SHP77 (cell line): ENCODE data around the gene NRDC.
"Not testable (repeated sequence)": the region's sequence is repeated elsewhere in the genome, so short reads cannot be mapped to it uniquely, and the experiment has no call there.

Experiments used
- DNase-seq, 2 experiments: peaks; one replicate each; lab custom pipeline; 2025; lab: John Stamatoyannopoulos, UW

Gene NRDC

DNA sequence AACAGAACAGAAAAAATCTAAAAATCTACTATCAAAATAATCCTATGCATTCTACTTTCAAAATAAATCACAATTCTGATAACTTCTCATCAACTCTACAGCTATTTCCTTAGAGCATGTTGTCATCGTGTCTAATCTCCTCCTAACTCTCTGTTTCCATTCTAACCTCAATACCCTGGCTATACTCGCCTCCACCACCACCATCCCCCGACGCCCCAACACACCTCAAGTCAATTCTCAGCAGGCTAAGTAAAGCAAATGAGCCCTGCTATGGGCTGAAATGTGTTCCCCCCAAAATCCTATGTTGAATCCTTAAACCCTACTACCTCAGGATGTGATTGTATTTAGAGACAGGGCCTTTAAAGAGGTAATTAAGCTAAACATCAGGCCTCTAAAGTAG, 34.6 kb downstream of the NRDC start:
- no peak for DNase-seq

GRCh38 chr1:51842261-51842660, 36.3 kb downstream of the NRDC start:
- no peak for DNase-seq

GRCh38 chr1:51840743-51841461, 37.6 kb downstream of the NRDC start:
- DNase-seq = no peak

GRCh38 chr1:51840182-51840581, 38.3 kb downstream of the NRDC start:
- DNase-seq = no peak

- no peak for DNase-seq
These were observed 39.4 kb downstream of the NRDC start for GRCh38 chr1:51839094-51839493.

DNA sequence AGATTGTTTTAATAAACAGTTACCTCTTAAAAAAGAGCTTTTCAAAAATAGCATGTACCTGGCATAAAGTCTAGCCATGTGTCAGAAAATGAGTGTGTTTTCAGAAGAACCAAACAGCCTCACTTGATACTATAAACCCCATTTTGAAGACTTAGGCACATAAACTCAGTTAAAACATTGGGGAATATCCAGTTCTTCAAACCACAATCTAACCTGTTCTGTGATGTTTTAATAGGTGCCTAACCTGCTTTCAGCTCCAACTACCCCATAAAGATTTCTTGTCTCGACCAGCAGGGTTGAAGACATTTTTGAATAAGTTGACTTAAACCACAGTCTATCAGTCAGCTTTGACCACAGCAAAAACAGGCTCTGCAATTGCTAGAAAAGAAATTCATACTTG, 41.3 kb downstream of the NRDC start:
- no peak for DNase-seq

DNA sequence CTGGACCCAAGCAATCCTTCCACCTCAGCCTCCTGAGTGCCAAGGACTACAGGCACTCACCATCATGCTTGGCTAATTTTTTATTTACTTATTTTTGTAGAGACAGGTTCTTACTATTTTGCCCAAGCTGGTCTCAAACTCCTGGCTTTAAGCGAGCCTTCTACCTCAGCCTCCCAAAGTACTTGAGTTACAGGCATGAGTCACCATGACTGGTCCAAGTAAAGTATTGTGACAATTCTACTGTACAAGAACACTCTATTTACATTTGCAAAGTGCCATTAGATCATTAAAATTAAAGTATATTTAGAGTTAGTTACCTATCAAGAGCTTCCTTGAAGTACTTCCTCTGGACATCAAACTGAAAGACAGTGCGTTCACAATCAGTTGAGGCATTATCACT, 44.8 kb downstream of the NRDC start:
- no peak for DNase-seq

DNA sequence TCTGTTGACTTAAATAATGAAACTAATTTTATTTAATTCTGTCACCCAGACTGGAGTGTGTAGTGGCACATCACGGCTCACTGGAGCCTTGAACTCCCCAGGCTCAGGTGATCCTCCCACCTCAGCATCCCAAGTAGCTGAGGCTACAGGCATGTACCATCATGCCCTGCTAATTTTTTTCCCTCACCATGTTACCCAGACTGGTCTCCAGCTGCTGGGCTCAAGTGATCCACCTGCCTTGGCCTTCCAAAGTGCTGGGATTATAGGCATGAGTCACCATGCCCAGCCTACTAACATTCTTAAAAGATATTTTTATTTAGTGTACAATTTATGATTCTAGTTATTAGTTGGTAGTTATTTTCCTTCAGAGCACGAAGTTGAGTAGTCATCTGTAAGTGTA, 49.5 kb downstream of the NRDC start:
- no peak for DNase-seq

GRCh38 chr1:51819810-51820209, 58.7 kb downstream of the NRDC start:
- no peak for DNase-seq

DNA sequence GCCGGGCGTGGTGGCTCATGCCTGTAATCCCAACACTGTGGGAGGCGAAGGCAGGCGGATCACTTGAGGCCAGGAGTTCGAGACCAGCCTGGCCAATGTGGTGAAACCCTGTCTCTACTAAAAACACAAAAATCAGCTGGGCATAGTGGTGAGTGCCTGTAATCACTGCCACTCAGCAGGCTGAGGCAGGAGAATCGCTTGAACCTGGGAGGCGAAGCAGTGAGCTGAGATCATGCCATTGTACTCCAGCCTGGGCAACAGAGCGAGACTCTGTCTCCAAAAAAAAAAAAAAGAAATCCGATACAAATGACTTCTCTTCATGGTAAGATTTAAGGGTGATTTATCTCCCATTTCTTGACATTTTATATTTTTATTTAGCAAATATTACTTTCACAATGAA, 59.5 kb downstream of the NRDC start:
- DNase-seq = not testable (repeated sequence)

DNA sequence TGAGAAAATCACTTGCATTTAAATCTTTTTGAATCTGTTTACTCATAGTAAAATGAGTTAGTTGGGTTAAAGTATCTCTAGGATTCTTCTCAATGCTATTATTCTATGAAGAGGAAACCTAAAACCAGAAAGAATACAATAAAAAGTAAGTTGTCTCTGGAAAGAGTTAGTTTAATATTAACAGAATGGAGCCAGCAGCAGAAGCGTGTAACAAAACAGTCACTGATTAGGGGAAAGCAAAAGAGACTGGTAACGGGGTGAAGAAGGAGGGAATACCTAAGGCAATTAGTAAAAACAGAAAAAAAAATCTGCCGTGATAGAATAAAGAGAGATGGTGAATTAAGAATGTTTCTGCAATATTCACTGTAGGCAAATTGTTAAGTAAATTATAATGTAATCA, 60.0 kb downstream of the NRDC start:
- DNase-seq = no peak

DNA sequence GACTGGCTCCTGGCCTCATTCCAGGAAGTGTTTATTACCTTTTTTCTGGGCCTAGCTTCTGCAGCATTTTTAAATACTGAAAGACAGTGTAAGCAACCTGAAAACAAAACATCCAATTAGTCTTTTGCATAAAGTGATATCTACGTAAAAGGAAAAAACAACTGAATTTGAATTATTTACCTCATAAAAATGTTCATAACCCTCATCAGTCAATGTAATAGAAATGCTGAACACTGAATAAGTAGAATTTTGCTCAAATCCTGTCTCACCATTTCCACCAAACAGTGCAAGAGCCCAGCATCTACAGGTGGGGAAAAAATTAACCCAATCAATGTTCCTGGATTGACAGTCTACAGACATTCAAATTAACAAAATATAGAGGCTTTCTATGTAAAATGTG, 64.0 kb downstream of the NRDC start:
- DNase-seq = no peak

DNA sequence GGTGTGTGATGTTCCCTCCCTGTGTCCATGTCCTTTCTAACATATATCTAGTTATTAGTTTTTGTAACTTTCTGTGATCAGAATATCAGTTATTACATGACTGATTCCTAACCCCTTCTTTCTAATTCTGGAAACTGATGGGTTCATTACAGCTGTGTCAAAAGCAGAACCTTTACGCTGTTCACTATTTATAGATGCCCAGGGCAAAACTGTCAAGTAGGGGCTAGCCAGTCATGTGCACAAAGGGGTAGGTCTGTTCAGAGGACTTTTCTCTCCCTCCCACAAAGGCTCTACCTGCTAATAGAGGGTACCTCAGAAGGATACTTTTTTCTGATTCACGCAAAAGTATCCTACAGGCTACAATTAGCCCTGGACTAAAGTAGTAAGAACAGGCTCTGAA, 79.2 kb downstream of the NRDC start:
- DNase-seq = no peak

DNA sequence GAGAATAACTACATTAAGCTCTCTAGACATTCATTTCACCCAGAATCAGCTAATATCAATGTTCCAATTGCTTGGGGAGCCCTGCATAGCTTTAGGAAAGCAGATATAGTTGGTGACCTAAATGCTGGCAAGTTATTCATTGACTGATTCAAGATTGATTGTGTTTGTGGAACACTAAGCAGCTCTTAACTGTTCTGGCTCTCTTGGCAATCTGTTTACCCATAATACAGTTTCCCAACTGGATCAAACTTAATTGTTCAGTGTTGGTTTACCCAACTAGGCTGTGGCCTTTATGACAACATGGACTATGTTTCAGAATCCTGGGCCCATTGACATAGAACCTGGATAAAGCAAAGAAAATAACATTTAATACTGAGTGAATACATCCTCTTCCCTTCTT, 83.7 kb downstream of the NRDC start:
- DNase-seq = no peak

DNA sequence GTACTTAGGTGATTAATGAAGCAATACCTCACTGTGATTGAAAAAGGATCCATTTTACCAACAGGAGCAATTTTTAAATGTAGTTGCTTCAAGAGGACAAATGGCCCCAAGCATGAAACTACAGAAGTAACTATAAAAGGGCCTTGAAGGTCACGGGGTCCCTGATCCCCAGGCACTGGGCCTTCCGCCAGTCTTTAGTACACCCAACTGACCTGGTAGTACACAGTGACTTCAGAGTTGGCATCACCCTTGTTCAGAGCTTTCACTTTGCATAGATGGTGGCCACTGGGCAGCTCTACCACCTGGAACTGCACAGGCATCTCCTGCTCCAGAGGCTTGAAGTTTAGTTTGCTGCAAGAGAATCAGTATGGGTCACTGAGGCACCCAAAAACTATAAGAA, 84.3 kb downstream of the NRDC start:
- no peak for DNase-seq

DNA sequence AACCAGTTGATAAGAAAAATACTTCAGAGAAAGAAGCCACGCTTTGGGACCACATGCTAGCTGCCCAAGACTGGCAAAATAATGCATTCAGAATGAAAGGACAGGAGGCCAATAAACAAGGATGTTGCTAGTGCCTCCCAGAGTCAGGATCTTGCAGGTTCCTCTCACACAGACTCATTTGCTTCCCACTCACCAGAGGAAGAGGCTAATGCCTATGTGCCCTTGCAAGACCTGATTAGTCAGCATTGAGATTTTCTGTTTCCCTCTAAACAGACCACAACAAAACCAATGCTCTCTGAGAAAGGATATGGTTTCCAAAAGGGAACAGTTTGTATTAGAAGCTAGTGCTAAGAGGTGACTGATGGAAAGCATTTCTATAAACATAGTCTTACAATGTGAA, 85.7 kb downstream of the NRDC start:
- DNase-seq = no peak

DNA sequence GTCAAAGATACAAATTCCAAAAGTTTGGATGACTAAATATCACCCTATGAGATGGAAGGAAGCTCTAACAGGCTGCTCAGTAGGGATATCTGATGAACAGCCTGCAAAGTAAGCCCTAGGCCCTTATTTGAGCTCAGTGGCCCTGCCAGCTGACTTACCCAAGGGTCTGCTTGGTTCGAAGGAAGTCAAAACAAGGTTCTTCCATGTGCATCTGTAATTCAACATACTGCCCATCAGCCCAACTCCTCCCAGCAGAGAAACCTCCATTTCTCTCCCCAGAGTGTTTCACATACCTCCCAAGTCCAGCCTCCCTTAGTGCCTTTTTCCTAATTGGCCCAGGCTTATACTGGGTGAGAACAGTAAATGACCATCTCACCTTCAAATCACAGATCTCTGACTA, 86.6 kb downstream of the NRDC start:
- no peak for DNase-seq

DNA sequence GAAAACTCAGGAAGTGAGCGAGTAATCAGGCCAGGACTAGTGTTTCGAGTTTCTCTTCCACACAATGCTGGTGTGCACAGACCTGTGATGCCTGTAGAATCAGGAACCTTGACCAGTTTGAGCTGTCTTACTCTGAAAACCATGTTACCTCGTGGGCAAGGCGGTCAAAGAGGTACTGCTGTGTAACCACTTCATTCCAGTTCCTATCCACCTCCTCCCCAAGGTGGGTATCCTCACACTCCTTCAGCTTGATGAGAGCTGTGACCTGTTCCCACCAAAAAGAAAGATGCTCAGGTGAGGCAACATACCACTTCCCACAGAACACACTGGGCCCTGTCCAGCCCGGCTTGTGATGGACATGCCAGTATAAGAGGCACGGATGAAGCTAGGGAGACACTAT, 88.1 kb downstream of the NRDC start:
- no peak for DNase-seq

GRCh38 chr1:51789342-51789741, 89.2 kb downstream of the NRDC start:
- DNase-seq = no peak

- no peak for DNase-seq
These were observed 89.6 kb downstream of the NRDC start for GRCh38 chr1:51788938-51789337.

GRCh38 chr1:51784997-51785421, 93.5 kb downstream of the NRDC start:
- no peak for DNase-seq

- DNase-seq = no peak
These were observed 97.6 kb downstream of the NRDC start for GRCh38 chr1:51780927-51781326.

DNA sequence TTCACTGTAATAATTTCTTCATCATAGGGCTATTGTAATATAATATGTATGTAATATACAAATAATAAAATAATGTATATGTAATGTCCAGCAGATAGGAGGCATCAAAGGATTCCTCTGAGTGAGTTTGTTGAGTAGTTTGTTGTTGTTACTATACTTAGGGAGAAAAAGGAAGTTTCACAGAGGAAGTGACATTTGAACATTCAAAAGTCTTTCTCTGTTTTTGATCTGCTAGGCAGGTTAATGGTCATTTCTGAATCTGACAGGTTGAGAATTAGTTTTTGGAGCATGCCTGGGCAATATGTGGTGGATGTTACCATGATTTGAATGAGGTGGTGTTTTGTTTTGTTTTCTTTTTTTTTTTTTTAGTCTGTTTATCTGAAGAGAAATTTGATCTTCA, 102.1 kb downstream of the NRDC start:
- no peak for DNase-seq

- peak; percentile 45 to 48 for DNase-seq
These were observed 109.4 kb downstream of the NRDC start for GRCh38 chr1:51768971-51769588.
